GM19463 (cell line): ENCODE data around the gene NCCRP1.
"Not testable (repeated sequence)": the region's sequence is repeated elsewhere in the genome, so short reads cannot be mapped to it uniquely, and the experiment has no call there.

Experiments used
- ATAC-seq: cut with Tn5 transposase; IDR thresholded peaks from one replicate; pipeline ENCODE4 v1.9.1; 2021; ENCODE audit warnings: mild to moderate bottlenecking, moderate library complexity; ENCODE audit not compliant: unreplicated experiment

Gene NCCRP1

DNA sequence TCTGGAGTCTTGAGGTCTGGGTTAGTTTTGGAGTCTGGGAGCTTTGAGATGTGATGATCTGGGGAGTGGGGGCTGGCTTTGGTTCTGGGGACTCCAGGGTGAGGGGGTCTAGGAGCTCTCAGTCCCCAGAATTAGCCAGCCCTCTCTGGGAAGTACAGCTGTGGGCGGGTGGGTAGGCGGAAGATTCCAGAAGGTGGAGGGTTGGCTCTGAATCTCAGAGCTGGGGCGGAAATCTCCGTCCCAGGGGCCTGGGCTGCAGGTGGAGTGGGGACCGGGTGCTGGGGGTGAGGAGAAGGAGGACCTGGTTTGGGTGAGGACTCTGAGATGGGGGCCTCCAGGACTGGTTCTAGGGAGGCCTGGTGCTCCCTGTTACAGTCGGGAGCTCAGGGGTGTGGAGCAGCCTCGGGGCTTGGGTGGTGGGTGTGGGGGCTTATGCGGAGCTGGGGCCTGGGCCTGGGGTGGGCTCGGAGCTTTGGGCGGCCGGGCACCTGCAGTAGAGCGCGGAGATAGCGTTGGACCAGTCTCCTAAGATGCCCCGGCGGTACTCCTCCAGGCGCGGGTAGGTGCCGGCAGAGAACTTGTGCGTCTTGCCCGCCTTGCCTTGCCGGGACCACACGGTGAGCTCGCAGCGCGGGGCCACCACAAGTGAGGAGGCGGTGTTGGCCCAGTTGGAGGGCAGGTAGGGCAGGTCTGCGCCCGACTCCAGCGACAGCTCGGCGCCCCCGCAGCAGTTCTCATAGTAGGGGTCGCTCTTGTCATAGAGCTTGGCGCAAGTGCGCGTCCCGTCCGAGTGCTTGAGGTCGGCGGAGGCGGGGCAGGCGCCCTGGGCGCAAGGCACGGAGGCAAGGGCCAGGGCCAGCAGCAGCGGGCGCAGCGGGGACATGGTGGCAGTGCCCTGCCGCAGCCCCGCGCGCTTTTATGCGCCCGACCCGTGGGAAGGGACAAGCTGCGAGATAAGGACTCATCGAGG, 6.9 kb downstream of the NCCRP1 start, which contains the start of gene SYCN:
TSS of gene SYCN (minus strand) at position 892 of the 970 bp plus-strand sequence. CDS start at position 883, 9 bp downstream.
- no peak for ATAC-seq

DNA sequence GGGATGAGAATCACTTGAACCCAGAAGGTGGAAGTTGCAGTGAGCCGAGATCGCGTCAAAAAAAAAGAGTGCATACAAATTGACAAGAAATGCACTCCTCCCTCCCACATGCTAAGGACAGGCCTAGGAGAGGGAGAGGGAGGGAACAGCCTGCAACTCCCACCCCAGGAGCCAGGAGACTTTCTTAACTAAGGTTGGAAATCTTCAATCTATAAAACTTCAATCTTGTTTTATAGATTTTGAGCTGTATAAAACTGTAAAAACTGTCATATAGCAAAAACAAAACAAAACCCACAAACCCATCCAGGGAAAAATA, 8.6 kb downstream of the NCCRP1 start:
- ATAC-seq: no peak

DNA sequence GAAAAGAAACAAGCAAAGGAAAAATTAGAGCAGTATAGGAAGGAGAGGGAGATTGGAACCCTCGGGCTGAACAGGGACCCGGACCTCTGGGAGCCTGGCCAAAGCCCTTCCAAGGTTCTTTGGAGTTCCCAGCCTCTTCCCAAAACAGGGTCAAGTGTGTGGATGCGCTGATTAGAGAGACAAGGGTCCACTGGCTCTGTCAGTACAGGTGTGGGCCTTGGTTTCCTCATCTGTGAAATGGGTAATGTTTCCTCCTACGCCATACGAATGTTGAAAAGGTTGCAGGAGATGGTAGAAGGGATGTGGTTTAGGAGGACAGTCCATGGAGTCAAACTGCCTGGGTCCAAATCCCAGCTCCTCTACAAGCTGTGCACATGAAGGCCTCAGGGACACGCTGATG, 9.4 kb downstream of the NCCRP1 start:
- no peak for ATAC-seq

DNA sequence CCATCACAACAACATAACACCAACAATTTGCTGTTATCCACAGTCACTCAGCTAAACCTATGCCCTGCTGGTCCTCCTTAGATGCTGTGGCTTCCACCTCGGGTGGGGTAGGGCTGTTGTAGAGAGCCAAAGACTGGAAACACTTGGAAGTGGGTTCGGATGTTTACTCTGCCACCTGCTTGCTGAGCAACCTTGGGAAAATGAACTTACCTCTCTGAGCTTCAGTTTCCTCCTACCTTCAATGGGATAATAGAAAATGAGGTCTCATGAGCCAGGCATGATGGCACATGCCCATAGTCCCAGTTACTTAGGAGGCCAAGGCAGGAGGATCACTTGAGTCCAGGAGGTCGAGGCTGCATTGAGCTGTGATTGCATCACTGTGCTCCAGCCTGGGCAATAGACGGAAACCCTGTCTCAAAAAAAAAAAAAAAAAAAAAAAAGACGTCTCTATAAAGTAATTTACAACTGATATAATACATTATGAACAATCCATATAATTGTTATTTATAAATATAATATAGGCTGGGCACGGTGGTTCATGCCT, 10.6 kb downstream of the NCCRP1 start:
- no peak for ATAC-seq

DNA sequence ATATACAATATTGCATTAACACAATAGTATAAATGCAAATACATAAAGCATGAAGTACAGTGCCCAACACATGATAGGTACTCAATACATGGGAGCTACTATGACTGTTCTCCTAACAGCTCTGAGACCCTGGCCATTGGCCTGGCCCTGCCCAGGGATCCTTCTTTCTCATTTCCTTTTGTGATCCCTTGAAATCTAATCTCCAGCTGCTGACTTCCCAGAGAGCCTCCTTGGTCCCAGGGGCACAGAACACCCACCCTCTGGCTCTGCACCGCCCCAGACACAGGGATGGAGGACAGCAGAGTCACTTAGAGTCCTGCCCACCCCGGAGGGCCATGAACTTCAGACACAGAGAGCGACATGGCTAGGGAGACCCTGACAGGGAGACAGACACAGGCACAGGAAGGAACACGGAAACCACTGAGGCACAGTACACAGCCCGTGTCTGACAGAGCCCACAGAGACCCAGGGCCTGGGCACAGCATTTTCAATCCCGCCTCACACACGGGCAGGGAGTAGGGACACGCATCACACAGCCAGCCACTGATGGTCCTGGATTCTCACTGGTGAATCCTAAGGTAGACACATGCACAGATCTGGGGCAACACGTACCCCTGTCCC, 11.5 kb downstream of the NCCRP1 start:
- ATAC-seq: no peak

DNA sequence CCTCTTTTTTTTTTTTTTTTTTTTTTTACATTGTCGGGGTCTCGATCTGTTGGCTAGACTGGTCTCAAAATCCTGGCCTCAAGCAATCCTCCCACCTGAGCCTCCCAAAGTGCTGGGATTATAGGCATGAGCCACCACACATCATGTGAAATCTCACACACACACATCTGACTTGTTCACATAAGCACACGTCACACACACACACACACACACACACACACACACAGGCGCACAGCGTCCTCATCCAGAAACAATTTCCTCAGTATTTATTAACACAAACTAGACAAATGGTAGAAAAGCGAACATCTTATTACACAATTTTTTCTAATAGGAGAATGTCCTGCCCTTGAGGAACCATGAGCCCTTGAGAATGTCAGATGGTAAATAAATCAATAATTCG, 12.4 kb downstream of the NCCRP1 start:
- ATAC-seq: no peak

DNA sequence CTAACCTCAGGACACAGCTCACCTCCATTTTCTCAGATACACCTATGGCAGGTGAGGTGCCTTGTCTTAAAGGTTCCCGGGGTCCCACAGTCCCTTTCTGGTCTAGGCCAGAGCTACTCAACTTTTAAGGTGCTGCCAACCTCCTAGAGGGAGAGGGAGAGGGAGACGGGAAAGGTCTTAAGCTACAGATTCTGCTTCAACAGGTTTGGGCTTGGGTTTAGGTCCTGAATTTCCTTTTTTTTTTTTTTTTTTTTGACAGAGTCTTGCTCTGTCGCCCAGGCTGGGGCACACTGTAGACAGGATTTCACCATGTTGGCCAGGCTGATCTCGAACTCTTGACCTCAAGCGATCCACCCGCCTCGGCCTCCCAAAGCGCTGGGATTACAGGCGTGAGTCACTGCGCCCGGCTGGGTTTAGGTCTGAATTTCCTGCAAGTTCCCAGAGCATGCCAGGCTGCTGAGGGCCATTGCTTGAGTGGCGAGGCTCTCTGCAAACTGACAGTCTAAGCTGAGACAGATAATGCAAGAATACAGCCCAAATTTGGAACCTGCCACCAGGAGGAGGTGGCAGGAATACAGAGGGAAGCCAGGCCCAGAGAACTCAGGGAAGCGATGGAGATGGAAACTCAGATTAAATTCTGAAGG, 15.1 kb downstream of the NCCRP1 start:
- ATAC-seq: no peak

DNA sequence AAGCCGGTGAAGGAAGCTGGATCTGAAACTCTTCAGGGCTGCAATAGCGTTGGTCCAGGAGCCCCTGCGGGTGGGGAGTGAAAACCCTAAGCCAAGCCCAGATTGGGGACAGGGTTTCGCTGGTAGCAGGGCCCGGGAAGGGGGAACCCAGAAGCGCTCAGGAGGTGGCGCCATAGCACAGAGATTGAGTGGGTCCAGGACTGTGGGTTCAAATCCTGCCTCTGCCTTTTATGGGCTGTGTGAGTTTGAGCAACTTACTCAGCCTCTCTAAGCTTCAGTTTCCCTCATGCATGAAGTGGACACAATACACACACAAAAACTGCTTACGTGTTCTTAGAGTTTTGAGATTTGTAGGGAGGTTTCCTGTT, 15.6 kb downstream of the NCCRP1 start:
- no peak for ATAC-seq

DNA sequence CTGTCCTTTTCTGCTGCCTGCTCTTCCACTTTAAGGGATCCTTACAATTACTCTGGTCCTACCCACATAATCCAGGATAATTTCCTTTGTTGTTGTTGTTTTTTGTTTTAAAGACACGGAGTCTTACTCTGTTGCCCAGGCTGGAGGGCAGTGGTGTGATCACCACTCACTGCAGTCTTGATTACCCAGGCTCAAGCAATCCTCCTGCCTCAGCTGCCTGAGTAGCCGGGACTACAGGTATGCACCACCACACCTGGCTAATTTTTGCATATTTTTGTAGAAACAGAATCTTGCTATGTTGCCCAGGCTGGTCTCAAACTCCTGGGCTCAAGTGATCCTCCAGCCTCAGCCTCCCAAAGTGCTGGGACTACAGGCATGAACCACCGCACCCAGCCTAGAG, 18.6 kb downstream of the NCCRP1 start:
- ATAC-seq: not testable (repeated sequence)

DNA sequence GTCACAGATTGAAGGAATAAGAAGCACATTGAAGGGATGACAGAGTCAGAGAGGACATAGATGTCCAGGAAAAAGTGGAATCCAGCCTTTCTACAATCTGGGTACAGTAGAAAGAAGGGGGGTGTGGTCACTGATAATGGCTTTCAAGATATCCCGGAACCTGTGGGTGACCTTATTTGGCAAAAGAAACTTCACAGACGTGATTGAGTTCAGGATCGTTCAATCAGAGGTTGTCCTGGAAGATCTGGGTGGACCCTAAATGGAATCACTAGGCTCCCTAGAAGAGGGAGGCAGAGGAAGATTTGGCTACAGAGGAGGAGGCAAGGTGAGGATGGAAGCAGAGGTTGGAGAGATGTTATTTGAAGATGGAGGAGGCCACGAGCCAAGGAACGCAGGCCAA, 20.3 kb downstream of the NCCRP1 start:
- ATAC-seq: no peak

DNA sequence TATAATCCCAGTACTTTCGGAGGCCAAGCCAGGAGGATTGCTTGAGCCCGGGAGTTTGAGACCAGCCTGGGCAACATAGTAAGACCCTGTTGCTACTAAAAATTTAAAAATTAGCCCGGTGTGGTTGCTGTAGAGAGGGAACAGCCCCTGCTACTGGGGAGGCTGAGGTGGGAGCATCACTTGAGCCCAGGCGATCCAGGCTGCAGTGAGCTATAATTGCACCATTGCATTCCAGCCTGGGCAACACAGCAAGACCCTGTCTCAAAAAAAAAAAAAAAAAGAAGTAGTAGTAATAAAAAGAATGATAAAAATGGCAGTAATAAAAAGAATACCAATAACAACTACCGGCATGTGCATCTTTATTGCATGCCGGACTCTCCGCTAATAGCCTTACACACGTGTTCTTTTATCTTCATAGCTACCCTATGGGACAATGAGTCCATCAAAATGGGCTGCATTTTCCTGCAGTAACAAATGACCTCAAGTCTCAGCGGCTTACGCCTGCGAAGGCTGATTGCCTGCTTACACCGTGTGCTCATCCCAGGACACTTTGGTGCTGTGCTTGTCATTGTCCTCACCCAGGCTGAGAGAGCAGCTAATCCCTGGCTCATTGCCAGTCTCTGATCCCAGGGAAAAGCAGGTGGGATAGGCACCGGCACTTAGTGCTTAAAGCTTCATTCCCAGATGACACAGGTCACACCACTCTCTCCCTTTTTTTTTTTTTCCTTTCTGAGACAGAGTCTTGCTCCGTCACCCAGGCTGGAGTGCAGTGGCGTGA, 21.7 kb downstream of the NCCRP1 start:
- no peak for ATAC-seq

DNA sequence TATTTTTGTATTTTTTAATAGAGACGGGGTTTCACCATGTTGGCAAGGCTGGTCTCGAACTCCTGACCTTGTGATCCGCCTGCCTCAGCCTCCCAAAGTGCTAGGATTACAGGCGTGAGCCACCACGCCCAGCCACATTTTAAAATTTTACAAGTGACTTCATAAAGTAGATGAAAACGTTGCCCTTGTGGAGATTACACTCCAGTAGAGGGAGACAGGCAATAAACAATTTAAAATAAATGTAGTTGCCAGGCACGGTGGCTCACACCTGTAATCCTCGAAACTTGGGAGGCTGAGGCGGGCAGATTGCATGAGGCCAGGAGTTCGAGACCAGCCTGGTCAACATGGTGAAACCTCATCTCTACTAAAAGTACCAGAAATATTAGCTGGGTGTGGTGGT, 22.3 kb downstream of the NCCRP1 start:
- ATAC-seq: not testable (repeated sequence)

DNA sequence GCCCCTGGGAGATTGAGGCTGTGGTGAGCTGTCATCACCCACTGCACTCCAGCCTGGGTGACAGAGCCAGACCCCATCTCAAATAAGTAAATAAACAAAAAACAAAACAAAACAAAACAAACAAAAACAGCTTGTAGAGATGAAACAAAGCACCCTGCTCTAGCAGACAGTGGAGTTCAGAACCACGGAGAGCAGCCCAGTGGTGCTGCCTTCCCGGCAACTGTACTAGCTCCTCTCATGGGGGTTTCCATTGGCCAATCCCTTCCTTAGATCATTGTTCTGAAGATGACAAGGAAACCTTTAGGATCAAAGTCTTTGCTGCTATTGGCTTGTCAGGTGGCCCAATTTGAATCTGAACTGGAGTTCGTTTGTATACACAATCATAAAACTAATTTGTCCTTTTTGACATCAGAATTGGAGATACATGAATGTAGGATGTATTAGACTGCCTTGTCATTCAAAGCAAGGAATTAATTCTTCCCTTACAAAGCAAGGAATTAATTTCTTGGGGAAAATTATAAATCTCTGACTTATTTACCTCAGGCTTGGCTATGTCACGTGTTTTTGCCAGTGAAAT, 27.0 kb downstream of the NCCRP1 start:
- ATAC-seq: no peak

DNA sequence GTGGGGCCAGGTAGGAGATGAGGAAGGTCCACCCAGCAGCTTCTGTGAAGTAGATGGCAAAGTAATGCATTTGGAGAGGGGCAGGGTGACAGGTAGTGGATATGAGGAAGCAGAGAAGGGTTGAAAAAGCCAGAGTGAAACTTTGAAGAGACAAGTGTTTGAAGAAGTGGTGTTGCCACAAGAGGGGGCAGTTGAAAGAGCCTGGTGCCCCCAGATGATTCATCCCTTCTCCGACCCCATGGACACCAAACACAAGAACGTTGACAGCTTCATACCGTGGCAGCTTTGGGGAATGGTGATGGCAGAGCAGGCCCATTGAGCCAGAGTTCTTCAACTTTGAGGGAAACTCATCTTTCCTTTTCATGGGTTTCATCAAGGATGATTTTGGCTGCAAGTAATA, 28.1 kb downstream of the NCCRP1 start:
- ATAC-seq: no peak

DNA sequence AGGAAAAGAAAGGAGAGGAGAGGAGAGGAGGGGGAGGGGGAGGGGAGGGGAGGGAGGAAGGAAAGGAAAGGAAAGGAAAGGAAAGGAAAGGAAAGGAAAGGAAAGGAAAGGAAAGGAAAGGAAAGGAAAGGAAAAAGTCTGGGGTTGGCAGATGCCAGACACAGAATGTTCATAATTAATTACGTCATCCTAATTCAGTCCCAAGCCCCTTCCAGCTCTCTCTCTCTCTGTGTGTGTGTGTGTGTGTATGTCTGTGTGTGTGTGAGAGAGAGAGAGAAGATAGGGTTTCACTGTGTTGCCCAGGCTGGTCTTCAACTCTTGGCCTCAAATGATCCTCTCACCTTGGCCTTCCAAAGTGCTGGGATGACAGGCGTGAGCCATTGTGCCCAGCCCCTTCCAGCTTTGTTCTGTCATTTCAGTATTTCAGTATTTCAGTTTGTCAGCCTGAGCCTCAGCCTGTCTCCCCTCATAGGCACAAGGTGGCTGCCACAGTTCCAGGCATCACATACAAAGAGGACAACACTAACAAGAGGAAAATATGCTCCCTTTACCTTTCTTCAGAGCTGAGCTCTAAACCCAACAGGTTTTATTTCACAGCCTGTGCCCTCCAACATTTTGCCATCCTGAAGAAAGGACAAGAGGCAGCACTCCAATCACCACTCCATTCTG, 33.5 kb downstream of the NCCRP1 start:
- ATAC-seq: no peak

DNA sequence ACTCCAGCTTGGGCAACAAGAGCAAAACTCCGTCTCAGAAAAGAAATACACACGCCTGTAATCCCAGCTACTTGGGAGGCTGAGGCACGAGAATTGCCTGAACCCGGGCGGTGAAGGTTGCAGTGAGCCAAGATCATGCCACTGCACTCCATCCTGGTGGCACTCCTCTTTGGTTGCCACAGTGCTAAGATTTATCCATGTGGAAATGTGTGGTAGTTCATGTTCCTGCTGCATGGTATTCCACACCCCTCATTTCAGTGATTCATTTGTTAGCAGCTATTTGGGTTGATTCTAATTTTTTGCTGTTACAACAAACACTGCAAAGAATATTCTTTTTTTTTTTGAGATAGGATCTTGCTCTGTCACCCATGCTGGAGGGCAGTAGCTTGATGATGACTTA, 35.9 kb downstream of the NCCRP1 start:
- no peak for ATAC-seq

DNA sequence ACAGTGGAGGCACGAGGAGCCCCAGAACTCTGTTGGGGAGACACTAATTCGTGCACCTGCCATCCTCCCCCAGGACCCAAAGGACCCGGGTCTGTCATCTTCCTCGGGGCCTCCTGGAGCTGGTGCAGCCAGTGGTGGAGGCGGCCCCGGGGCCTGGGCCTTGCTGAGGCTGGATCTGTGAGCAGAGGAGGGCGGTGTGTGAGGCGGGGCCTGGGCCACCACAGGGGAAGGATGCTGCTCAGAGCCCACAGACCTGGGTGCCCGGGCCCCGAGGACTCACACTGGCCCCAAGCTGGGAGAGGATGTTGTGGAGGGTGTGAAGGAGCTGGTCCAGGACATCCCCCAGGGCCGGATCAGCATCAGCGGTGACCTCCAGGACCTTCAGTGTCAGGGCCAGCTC, 39.8 kb downstream of the NCCRP1 start:
- ATAC-seq: no peak

DNA sequence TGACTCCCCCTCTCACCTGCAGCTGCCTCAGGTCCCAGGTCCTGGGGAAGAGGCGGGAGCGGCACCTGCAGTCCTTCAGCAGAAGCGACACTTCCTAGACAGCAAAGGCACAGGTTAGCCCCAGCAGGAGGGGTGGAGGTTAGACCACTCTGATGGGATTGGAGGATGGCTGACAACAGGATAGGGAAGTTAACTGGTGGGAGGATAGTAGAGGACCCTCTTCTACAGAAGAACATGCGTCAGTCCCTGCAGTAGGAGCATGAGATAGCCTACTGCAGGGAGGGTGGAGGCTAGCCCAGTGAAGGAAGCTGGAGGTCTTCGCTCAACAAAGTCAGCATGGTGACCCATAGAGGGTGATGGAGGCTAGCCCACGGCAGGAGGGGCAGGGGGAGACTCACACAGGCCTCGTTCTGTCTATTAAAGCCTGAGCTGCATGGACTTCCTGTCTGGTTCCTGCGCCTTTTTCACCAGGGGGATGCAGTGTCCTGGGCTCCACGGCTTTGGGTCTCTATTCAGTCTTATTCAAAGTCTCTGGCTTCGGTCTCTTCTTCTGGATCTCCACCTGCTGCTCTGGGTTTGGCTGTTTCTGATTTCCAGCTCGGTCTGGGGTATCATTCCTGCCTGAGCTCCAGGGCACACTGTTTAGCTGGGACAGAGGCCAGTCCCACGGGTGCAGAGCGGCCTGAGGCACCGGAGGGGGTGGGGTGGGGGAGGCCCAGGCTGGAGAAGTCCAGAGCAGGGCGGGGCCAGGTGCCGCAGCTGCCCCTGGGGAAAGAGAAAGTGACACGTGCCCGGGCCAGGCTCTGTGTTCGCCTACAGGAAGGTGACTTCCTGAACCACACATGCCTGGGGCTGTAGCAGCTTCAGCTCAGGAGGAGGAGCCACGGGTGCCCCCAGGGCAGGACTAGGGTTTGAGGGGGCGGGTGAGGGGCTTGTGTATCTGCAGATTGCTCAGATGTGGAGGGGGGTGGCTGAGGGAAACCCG, 40.7 kb downstream of the NCCRP1 start:
- ATAC-seq: peak; percentile 68

DNA sequence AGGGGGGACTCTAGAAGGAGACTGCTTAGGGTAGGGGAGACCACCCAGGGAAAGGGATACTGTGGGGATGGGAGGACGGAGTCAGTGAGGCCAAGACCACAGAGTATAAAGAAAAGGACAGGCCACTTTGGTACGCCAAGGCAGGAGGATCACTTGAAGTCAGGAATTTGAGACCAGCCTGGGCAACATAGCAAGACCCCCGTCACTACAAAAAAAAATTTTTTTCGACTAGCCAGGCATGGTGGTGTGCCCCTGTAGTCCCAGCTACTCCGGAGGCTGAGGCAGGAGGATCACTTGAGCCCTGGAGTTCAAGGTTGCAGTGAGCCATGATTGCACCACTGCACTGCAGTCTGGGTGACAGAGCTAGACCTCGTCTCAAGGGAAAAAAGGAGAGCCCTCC, 41.4 kb downstream of the NCCRP1 start:
- ATAC-seq: no peak
